Endothelial cell (in vitro differentiated cells): ENCODE data around the gene TLK1. TPM values are rescaled to one million over a fixed set of nuclear protein-coding genes. Genes with fewer than 3 reads are reported as not detected.

Experiments used
- DNase-seq: peaks from one replicate; pipeline ENCODE4 v3.0.0; 2021; ENCODE audit warnings: low spot score
- H3K27ac Mint-ChIP-seq: one replicate; pipeline ENCODE4 v1.8.0; 2021; ENCODE audit warnings: mixed read lengths, inconsistent platforms; ENCODE audit not compliant: unreplicated experiment
- H3K27me3 Mint-ChIP-seq: one replicate; pipeline ENCODE4 v1.8.0; 2021; ENCODE audit warnings: mild to moderate bottlenecking, moderate library complexity, mixed read lengths, inconsistent platforms; ENCODE audit not compliant: unreplicated experiment
- H3K36me3 Mint-ChIP-seq: one replicate; pipeline ENCODE4 v1.8.0; 2021; ENCODE audit warnings: mild to moderate bottlenecking, low read depth, mixed read lengths, inconsistent platforms; ENCODE audit not compliant: unreplicated experiment
- H3K4me1 Mint-ChIP-seq: one replicate; pipeline ENCODE4 v1.8.0; 2021; ENCODE audit warnings: mild to moderate bottlenecking, mixed read lengths, inconsistent platforms; ENCODE audit not compliant: unreplicated experiment
- H3K4me3 Mint-ChIP-seq: one replicate; pipeline ENCODE4 v1.8.0; 2021; ENCODE audit warnings: mild to moderate bottlenecking, mixed read lengths, inconsistent platforms; ENCODE audit not compliant: unreplicated experiment
- H3K9me3 Mint-ChIP-seq: one replicate; pipeline ENCODE4 v1.8.0; 2021; ENCODE audit warnings: mixed read lengths, inconsistent platforms; ENCODE audit not compliant: unreplicated experiment
- CTCF ChIP-seq: fragments of 200-600 bp; sonication (generic); IDR thresholded peaks from one replicate; pipeline ENCODE4 v1.5.0; 2021; ENCODE audit warnings: antibody characterized with exemption; ENCODE audit not compliant: unreplicated experiment
- total RNA-seq: library from RNA; stranded (reverse); fragmentation: NEBNext Ultra II Directional; extraction: Animal tissue kit (Norgen Biotek cat#: 25700); gene quantifications from one replicate; pipeline ENCODE4 v1.2.1, GENCODE V29; 2021; ENCODE audit not compliant: unreplicated experiment

The TLK1 gene
- total RNA-seq, 1 donor from 2014 or later, result 61.1 TPM

GRCh38 chr2:171025214-171025613 is 135.5 kb downstream of the TLK1 start:
- Mint-ChIP-seq H3K9me3 (no peaks in the 10 kb centered on the region), H3K27ac (no peak overlapping the region), H3K4me3 (no peak overlapping the region), H3K36me3 (peaks cover 11% of the 10 kb centered on the region), H3K4me1 (peaks cover 7% of the 10 kb centered on the region), H3K27me3 (no peaks in the 10 kb centered on the region)
- TF ChIP-seq CTCF, result no peak
- DNase-seq, result no peak

GRCh38 chr2:171018522-171018921 is 142.2 kb downstream of the TLK1 start:
- H3K27ac Mint-ChIP-seq, result no peak overlapping the region
- peaks cover 16% of the 10 kb centered on the region for H3K36me3 Mint-ChIP-seq
- TF ChIP-seq CTCF, result no peak
- peaks cover 7% of the 10 kb centered on the region for H3K4me1 Mint-ChIP-seq
- H3K9me3 Mint-ChIP-seq, result no peaks in the 10 kb centered on the region
- H3K27me3 Mint-ChIP-seq, result no peaks in the 10 kb centered on the region
- H3K4me3 Mint-ChIP-seq, result no peak overlapping the region
- no peak for DNase-seq

GRCh38 chr2:171016125-171016524 is 144.6 kb downstream of the TLK1 start:
- Mint-ChIP-seq H3K36me3 (peaks cover 12% of the 10 kb centered on the region), H3K4me1 (peaks cover 2% of the 10 kb centered on the region), H3K27ac (no peak overlapping the region), H3K4me3 (no peak overlapping the region), H3K27me3 (no peaks in the 10 kb centered on the region), H3K9me3 (no peaks in the 10 kb centered on the region)
- no peak for DNase-seq
- no peak for TF ChIP-seq CTCF

- no peaks in the 10 kb centered on the region for H3K27me3 Mint-ChIP-seq
- no peak overlapping the region for H3K4me3 Mint-ChIP-seq
- no peaks in the 10 kb centered on the region for H3K9me3 Mint-ChIP-seq
- no peak overlapping the region for H3K27ac Mint-ChIP-seq
- TF ChIP-seq CTCF, result no peak
- peaks cover 11% of the 10 kb centered on the region for H3K36me3 Mint-ChIP-seq
- H3K4me1 Mint-ChIP-seq, result peaks cover 3% of the 10 kb centered on the region
- no peak for DNase-seq
These were observed 146.8 kb downstream of the TLK1 start for GRCh38 chr2:171013851-171014250.

GRCh38 chr2:171009386-171009785 is 151.3 kb downstream of the TLK1 start:
- no peak for TF ChIP-seq CTCF
- H3K9me3 Mint-ChIP-seq, result no peaks in the 10 kb centered on the region
- H3K4me3 Mint-ChIP-seq, result no peak overlapping the region
- no peak overlapping the region for H3K27ac Mint-ChIP-seq
- H3K4me1 Mint-ChIP-seq, result peaks cover 3% of the 10 kb centered on the region
- no peaks in the 10 kb centered on the region for H3K27me3 Mint-ChIP-seq
- DNase-seq, result no peak
- H3K36me3 Mint-ChIP-seq, result peaks cover 13% of the 10 kb centered on the region
